A673 (cell line): ENCODE measurements around the gene LGALS14. TPM values are rescaled to one million over a fixed set of nuclear protein-coding genes. Genes with fewer than 3 reads are reported as not detected.

Source experiments
- BruUV-seq: library from RNA; stranded (reverse); fragments of 400-500 nt; replicated peaks from 2 replicates; lab custom pipeline; 2021; lab: Mats Ljungman, UMichigan
- CTCF ChIA-PET: fragments of 300-600 bp; sonication (Branson Sonifier 250); formaldehyde crosslinking; loops from one replicate; lab custom pipeline; 2022; ENCODE audit warnings: antibody characterized with exemption; lab: Charles Lee
- POLR2A ChIA-PET: fragments of 300-600 bp; sonication (Branson Sonifier 250); formaldehyde crosslinking; loops from one replicate; lab custom pipeline; 2022; ENCODE audit warnings: antibody characterized with exemption; ENCODE audit not compliant: low non-redundant PET; lab: Charles Lee
- DNase-seq: peaks from one replicate; pipeline ENCODE4 v3.0.0-alpha.2; 2015; ENCODE audit warnings: low spot score
- H3K27ac ChIP-seq: fragments of 200-600 bp; sonication (generic); 2 replicates; pipeline ENCODE4 v1.5.1; 2016; ENCODE audit warnings: mixed run types, low read depth, mild to moderate bottlenecking, mixed read lengths, antibody characterized with exemption, low read length; ENCODE audit not compliant: poor library complexity, severe bottlenecking
- H3K27me3 ChIP-seq: fragments of 200-600 bp; sonication (generic); replicated peaks from 2 replicates; pipeline ENCODE4 v1.6.1; 2017; ENCODE audit warnings: mixed run types, low read depth, mild to moderate bottlenecking, mixed read lengths, antibody characterized with exemption, low read length; ENCODE audit not compliant: insufficient read depth, poor library complexity
- H3K36me3 ChIP-seq: fragments of 200-600 bp; sonication (generic); 2 replicates; pipeline ENCODE4 v1.6.1; 2016; ENCODE audit warnings: mixed run types, mild to moderate bottlenecking, mixed read lengths, antibody characterized with exemption, low read length; ENCODE audit not compliant: insufficient read depth, poor library complexity, severe bottlenecking
- H3K4me1 ChIP-seq: fragments of 200-600 bp; sonication (generic); 2 replicates; pipeline ENCODE4 v1.6.1; 2017; ENCODE audit warnings: mixed run types, mild to moderate bottlenecking, mixed read lengths, antibody characterized with exemption, low read length; ENCODE audit not compliant: insufficient read depth, poor library complexity, severe bottlenecking
- H3K4me3 ChIP-seq: fragments of 200-600 bp; sonication (generic); 2 replicates; pipeline ENCODE4 v1.5.1; 2016; ENCODE audit warnings: low read depth, mixed run types, mild to moderate bottlenecking, mixed read lengths, low read length; ENCODE audit not compliant: poor library complexity, severe bottlenecking
- H3K9me3 ChIP-seq: fragments of 200-600 bp; sonication (generic); 2 replicates; pipeline ENCODE4 v1.6.1; 2016; ENCODE audit warnings: mixed run types, low read depth, mild to moderate bottlenecking, mixed read lengths, antibody characterized with exemption, low read length; ENCODE audit not compliant: poor library complexity, severe bottlenecking
- EZH2 ChIP-seq: fragments of 200-600 bp; sonication (generic); IDR thresholded peaks from 2 replicates; pipeline ENCODE4 v1.6.1; 2017; ENCODE audit warnings: borderline replicate concordance, low read depth, mild to moderate bottlenecking, mixed read lengths, antibody characterized with exemption, low read length; ENCODE audit not compliant: poor library complexity, severe bottlenecking
- intact Hi-C: fragments of 100-400 bp; cut with micrococcal nuclease; formaldehyde crosslinking; loops from one replicate; pipeline ENCODE4 v1.10.0; 2022; ENCODE audit not compliant: unreplicated experiment
- total RNA-seq: library from RNA; stranded (reverse); gene quantifications from 2 replicates; pipeline ENCODE4 v1.2.3, GENCODE V29; 2021
- TF ChIP-seq, protein P1 (sequence below): fragments of 300-800, 200-600 bp; sonication (generic); conservative IDR thresholded peaks from 2 replicates; pipeline ENCODE4 v1.5.1; 2017; ENCODE audit warnings: low read depth, mild to moderate bottlenecking, antibody characterized with exemption, low read length, moderate library complexity, mixed read lengths

The LGALS14 gene
- total RNA-seq, 1 experiment from 2014 or later: not detected

GRCh38 chr19:39752390-39752789, 48.1 kb downstream of the LGALS14 start:
- CTCF ChIA-PET: no interaction called here
- Histone ChIP-seq H3K36me3 (no peaks in the 10 kb centered on the region), H3K27ac (no peak overlapping the region), H3K4me1 (no peaks in the 10 kb centered on the region), H3K9me3 (no peaks in the 10 kb centered on the region), H3K27me3 (peaks cover 77% of the 10 kb centered on the region), H3K4me3 (no peak overlapping the region)
- POLR2A ChIA-PET: no interaction called here
- intact Hi-C loops: no loop called here
- TF ChIP-seq, protein P1, sequence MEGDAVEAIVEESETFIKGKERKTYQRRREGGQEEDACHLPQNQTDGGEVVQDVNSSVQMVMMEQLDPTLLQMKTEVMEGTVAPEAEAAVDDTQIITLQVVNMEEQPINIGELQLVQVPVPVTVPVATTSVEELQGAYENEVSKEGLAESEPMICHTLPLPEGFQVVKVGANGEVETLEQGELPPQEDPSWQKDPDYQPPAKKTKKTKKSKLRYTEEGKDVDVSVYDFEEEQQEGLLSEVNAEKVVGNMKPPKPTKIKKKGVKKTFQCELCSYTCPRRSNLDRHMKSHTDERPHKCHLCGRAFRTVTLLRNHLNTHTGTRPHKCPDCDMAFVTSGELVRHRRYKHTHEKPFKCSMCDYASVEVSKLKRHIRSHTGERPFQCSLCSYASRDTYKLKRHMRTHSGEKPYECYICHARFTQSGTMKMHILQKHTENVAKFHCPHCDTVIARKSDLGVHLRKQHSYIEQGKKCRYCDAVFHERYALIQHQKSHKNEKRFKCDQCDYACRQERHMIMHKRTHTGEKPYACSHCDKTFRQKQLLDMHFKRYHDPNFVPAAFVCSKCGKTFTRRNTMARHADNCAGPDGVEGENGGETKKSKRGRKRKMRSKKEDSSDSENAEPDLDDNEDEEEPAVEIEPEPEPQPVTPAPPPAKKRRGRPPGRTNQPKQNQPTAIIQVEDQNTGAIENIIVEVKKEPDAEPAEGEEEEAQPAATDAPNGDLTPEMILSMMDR: no peak
- TF ChIP-seq EZH2: no peak
- DNase-seq: no peak
- BruUV-seq: no TSS peak

DNA sequence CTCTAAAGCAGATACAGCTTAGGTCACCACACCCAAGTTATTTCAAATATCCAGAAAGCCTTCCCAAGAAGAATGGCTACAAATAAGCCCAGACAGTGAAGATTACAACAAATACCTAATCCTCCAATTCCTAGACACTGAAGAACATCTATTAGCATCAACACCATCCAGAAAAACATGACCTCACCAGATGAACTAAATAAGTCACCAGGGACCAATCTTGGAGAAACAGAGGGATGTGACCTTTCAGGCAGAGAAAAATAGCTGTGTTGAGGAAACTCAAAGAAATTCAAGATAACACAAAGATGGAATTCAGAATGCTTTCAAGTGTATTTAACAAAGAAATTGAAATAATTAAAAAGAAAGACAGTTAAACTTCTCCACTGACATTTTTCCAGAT, 48.5 kb downstream of the LGALS14 start:
- ChIA-PET POLR2A (no interaction called here), CTCF (no interaction called here)
- H3K27ac ChIP-seq: no peak overlapping the region
- H3K36me3 ChIP-seq: no peaks in the 10 kb centered on the region
- H3K27me3 ChIP-seq: peaks cover 81% of the 10 kb centered on the region
- H3K9me3 ChIP-seq: no peaks in the 10 kb centered on the region
- H3K4me3 ChIP-seq: no peak overlapping the region
- TF ChIP-seq, protein P1: no peak
- TF ChIP-seq EZH2: no peak
- intact Hi-C loops: no loop called here
- DNase-seq: no peak
- no TSS peak for BruUV-seq
- no peaks in the 10 kb centered on the region for H3K4me1 ChIP-seq

DNA sequence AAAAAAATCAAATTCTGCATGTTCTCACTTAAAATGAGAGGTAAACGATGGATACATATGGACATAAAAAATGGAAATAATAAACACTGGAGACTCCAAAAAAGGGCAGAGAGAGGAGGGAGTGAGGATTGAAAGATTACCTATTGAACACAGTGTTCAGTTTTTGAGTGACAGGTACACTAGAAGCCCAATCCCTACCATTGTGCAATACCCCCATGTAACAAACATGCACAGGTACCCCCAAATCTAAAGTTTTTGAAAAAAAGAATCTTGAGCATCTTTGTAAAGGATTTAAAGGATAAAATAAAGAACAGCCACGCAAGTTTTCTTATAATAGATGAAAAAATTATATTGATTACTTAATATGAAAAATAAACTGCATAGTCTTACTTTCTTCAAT, 50.3 kb downstream of the LGALS14 start:
- H3K9me3 ChIP-seq: no peaks in the 10 kb centered on the region
- ChIA-PET POLR2A (no interaction called here), CTCF (no interaction called here)
- H3K27me3 ChIP-seq: peaks cover 89% of the 10 kb centered on the region
- intact Hi-C loops: no loop called here
- no TSS peak for BruUV-seq
- H3K4me3 ChIP-seq: no peak overlapping the region
- H3K27ac ChIP-seq: no peak overlapping the region
- no peaks in the 10 kb centered on the region for H3K36me3 ChIP-seq
- no peak for DNase-seq
- TF ChIP-seq EZH2: no peak
- TF ChIP-seq, protein P1: no peak
- no peaks in the 10 kb centered on the region for H3K4me1 ChIP-seq
